Kidney epithelial cell (primary cell): ENCODE results near the gene IQGAP1. TPM values are rescaled to one million over a fixed set of nuclear protein-coding genes. Genes with fewer than 3 reads are reported as not detected.

Source experiments
- DNase-seq: peaks from one replicate; pipeline ENCODE4 v3.0.0-alpha.2; 2010; ENCODE audit warnings: low read depth
- H3K27me3 ChIP-seq: 2 replicates; pipeline ENCODE4 v1.6.0; 2011; ENCODE audit warnings: low read length; ENCODE audit not compliant: control insufficient read depth, insufficient read depth
- H3K36me3 ChIP-seq: 2 replicates; pipeline ENCODE4 v1.5.1; 2011; ENCODE audit warnings: low read length; ENCODE audit not compliant: control insufficient read depth, insufficient read depth
- H3K4me3 ChIP-seq: 2 replicates; pipeline ENCODE4 v1.5.1; 2011; ENCODE audit warnings: low read depth, mild to moderate bottlenecking, control low read depth, low read length
- total RNA-seq: library from RNA; depleted of rRNA; stranded (reverse); fragments of >200 nt; gene quantifications from 2 replicates; pipeline ENCODE4 v1.2.3, GENCODE V29; 2015
- TF ChIP-seq, protein P1 (sequence below): IDR thresholded peaks from 2 replicates; pipeline ENCODE4 v1.5.1; 2011; ENCODE audit warnings: mild to moderate bottlenecking, moderate library complexity, low read length, control low read depth, inconsistent platforms; ENCODE audit not compliant: insufficient read depth, poor library complexity, severe bottlenecking

Gene IQGAP1
- total RNA-seq, 1 donor from 2014 or later, result 197 TPM

GRCh38 chr15:90351479-90352106, 36.4 kb upstream of the IQGAP1 start:
- TF ChIP-seq, protein P1, sequence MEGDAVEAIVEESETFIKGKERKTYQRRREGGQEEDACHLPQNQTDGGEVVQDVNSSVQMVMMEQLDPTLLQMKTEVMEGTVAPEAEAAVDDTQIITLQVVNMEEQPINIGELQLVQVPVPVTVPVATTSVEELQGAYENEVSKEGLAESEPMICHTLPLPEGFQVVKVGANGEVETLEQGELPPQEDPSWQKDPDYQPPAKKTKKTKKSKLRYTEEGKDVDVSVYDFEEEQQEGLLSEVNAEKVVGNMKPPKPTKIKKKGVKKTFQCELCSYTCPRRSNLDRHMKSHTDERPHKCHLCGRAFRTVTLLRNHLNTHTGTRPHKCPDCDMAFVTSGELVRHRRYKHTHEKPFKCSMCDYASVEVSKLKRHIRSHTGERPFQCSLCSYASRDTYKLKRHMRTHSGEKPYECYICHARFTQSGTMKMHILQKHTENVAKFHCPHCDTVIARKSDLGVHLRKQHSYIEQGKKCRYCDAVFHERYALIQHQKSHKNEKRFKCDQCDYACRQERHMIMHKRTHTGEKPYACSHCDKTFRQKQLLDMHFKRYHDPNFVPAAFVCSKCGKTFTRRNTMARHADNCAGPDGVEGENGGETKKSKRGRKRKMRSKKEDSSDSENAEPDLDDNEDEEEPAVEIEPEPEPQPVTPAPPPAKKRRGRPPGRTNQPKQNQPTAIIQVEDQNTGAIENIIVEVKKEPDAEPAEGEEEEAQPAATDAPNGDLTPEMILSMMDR, result no peak
- Histone ChIP-seq H3K4me3 (peak overlapping the region; percentile 38), H3K36me3 (no peaks in the 10 kb centered on the region), H3K27me3 (no peaks in the 10 kb centered on the region)
- no peak for DNase-seq

DNA sequence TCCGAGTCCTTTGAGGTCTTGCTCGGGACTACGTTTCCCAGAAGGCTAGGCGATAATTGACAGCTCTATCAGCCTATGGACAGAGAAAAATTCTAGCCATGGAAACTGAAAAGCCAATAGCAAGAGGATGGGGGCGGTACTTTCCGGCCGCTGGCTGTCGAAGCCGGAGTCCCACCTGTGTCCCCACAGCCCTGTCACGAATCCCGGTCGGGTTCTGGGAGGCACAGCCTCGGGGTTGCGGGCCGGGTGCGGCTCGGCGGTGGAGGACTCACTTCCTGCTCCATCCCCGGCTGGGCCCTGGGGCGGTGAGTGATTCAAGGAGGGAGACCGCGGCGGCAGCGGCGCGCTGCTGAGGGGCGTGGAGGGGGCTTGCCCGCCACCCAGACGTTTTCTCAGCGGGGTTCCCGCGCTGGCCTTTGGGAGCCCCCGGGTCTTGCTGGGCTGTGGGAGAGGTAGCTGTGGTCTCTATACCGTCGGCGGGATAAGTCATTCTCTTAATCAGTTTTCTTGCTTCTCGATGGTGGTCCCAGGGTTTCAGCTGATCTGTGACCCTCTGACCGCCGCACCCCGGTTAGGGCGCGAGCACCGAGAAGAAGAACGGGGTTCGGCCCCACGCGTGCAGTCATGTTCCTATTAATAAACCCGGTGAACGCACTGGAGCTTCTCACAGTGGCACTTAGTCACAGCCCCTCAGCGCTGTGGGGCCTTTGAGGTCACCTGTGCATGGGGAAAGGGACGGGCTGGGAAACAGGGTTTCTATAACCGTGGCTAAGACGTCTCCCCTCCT, 35.7 kb upstream of the IQGAP1 start, which contains the start of gene ZNF774:
Gene ZNF774 (plus strand): TSS at position 178 of the 787 bp plus-strand sequence. CDS start 2,377 bp downstream, outside the sequence.
- peak; percentile 79 for DNase-seq
- H3K36me3 ChIP-seq, result no peaks in the 10 kb centered on the region
- TF ChIP-seq, protein P1, result no peak
- H3K4me3 ChIP-seq, result peak within 1 kb of the TSS; percentile 59
- no peaks in the 10 kb centered on the region for H3K27me3 ChIP-seq

DNA sequence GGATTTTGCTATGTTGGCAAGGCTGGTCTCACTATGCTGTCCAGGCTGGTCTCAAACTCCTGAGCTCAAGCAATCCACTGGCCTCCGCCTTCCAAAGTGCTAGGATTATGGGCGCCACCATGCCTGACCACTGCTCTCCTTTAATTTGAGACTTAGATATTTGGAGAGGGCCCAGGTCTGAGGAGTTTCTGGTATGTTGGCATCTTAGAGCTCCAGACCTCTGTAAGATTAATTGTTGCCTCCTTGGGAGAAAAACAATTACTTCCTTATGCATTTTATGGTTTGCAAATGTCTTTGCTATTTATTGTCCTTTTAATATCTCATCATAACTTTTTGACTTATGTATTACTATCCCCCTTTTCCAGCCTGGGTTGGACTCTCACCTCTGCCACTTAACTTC, 33.1 kb upstream of the IQGAP1 start:
- no peak for DNase-seq
- TF ChIP-seq, protein P1, result no peak
- Histone ChIP-seq H3K27me3 (no peaks in the 10 kb centered on the region), H3K4me3 (no peak overlapping the region), H3K36me3 (no peaks in the 10 kb centered on the region)

GRCh38 chr15:90358124-90359033, 29.7 kb upstream of the IQGAP1 start:
- Histone ChIP-seq H3K27me3 (no peaks in the 10 kb centered on the region), H3K4me3 (no peak overlapping the region), H3K36me3 (no peaks in the 10 kb centered on the region)
- peak; percentile 50 for DNase-seq
- TF ChIP-seq, protein P1, result no peak

DNA sequence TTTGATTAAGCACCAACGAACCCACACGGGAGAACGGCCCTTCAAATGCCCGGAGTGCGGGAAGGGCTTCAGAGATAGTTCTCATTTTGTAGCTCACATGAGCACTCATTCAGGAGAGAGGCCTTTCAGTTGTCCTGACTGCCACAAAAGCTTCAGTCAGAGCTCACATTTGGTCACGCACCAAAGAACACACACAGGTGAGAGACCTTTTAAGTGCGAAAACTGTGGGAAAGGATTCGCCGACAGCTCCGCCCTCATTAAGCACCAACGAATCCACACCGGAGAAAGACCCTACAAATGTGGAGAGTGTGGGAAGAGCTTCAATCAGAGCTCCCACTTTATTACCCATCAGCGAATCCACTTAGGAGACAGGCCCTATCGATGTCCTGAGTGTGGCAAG, 27.3 kb upstream of the IQGAP1 start:
- Histone ChIP-seq H3K27me3 (no peaks in the 10 kb centered on the region), H3K36me3 (no peaks in the 10 kb centered on the region), H3K4me3 (no peak overlapping the region)
- TF ChIP-seq, protein P1, result no peak
- no peak for DNase-seq
